HG03439 (cell line): ENCODE measurements around the gene AMBRA1.
"Not testable (repeated sequence)": the region's sequence is repeated elsewhere in the genome, so short reads cannot be mapped to it uniquely, and the experiment has no call there.

Experiments used
- ATAC-seq: cut with Tn5 transposase; IDR thresholded peaks from one replicate; pipeline ENCODE4 v1.9.1; 2021; ENCODE audit warnings: mild to moderate bottlenecking, moderate library complexity; ENCODE audit not compliant: unreplicated experiment

The AMBRA1 gene

GRCh38 chr11:46534711-46535110 lies 59.1 kb downstream of the AMBRA1 start:
- ATAC-seq, result no peak

GRCh38 chr11:46533396-46534100 lies 60.3 kb downstream of the AMBRA1 start:
- no peak for ATAC-seq

GRCh38 chr11:46529928-46530574 lies 63.8 kb downstream of the AMBRA1 start:
- ATAC-seq, result no peak

- ATAC-seq, result peak; percentile 77
Observed at GRCh38 chr11:46529095-46529905, 64.5 kb downstream of the AMBRA1 start.

- ATAC-seq, result peak; percentile 10
Observed at GRCh38 chr11:46528445-46529094, 65.3 kb downstream of the AMBRA1 start.

GRCh38 chr11:46527591-46528130 lies 66.2 kb downstream of the AMBRA1 start:
- no peak for ATAC-seq

GRCh38 chr11:46526216-46527215 lies 67.3 kb downstream of the AMBRA1 start:
- no peak for ATAC-seq

- ATAC-seq, result no peak
Observed at GRCh38 chr11:46524201-46524770, 69.5 kb downstream of the AMBRA1 start.

- no peak for ATAC-seq
Observed at GRCh38 chr11:46523290-46523689, 70.5 kb downstream of the AMBRA1 start.

- no peak for ATAC-seq
Observed at GRCh38 chr11:46522682-46523281, 71.0 kb downstream of the AMBRA1 start.

- ATAC-seq, result no peak
Observed at GRCh38 chr11:46521961-46522681, 71.7 kb downstream of the AMBRA1 start.

- ATAC-seq, result no peak
Observed at GRCh38 chr11:46520971-46521745, 72.7 kb downstream of the AMBRA1 start.

- ATAC-seq, result no peak
Observed at GRCh38 chr11:46519351-46519750, 74.5 kb downstream of the AMBRA1 start.

GRCh38 chr11:46518928-46519327 lies 74.9 kb downstream of the AMBRA1 start:
- ATAC-seq, result not testable (repeated sequence)

GRCh38 chr11:46514370-46514769 lies 79.5 kb downstream of the AMBRA1 start:
- ATAC-seq, result no peak

GRCh38 chr11:46513934-46514342 lies 79.9 kb downstream of the AMBRA1 start:
- ATAC-seq, result no peak

GRCh38 chr11:46512261-46512881 lies 81.5 kb downstream of the AMBRA1 start:
- ATAC-seq, result no peak
